Upper lobe of right lung (tissue), 1 donor: ENCODE results near the gene BCAT1. TPM values are rescaled to one million over a fixed set of nuclear protein-coding genes. Genes with fewer than 3 reads are reported as not detected.

Experiments used
- ATAC-seq: fragments of 200-7000 bp; cut with Tn5 transposase; one replicate; pipeline ENCODE4 v1.9.1; 2020; ENCODE audit warnings: mild to moderate bottlenecking, moderate library complexity
- DNase-seq: peaks from one replicate; pipeline ENCODE4 v3.0.0-alpha.2; 2020
- H3K27ac ChIP-seq: fragments of 200-600 bp; one replicate; pipeline ENCODE4 v1.8.0; 2022
- H3K27me3 ChIP-seq: fragments of 200-600 bp; one replicate; pipeline ENCODE4 v1.8.0; 2022; ENCODE audit warnings: mild to moderate bottlenecking
- H3K36me3 ChIP-seq: fragments of 200-600 bp; one replicate; pipeline ENCODE4 v1.8.0; 2022
- H3K4me1 ChIP-seq: fragments of 200-600 bp; one replicate; pipeline ENCODE4 v1.8.0; 2022
- H3K4me3 ChIP-seq: fragments of 200-600 bp; one replicate; pipeline ENCODE4 v1.8.0; 2022; ENCODE audit warnings: mild to moderate bottlenecking
- H3K9me3 ChIP-seq: fragments of 200-600 bp; one replicate; pipeline ENCODE4 v1.8.0; 2022
- CTCF ChIP-seq: fragments of 200-600 bp; IDR thresholded peaks from one replicate; pipeline ENCODE4 v1.8.0; 2022; ENCODE audit warnings: antibody characterized with exemption
- intact Hi-C: fragments of 100-400 bp; cut with DNase I; formaldehyde crosslinking; loops from one replicate; pipeline ENCODE4 v1.11.0; 2022
- total RNA-seq: library from RNA; stranded (reverse); fragmentation: NEBNext Ultra II Directional; extraction: Animal tissue kit (Norgen Biotek cat#: 25700); gene quantifications from one replicate; pipeline ENCODE4 v1.2.1, GENCODE V29; 2021
- donor health status: DM: no; HTN: yes; CAD: no; lungs with severe emphysema.

The BCAT1 gene
- total RNA-seq, 1 donor from 2014 or later, result 82.5 TPM

GRCh38 chr12:24864796-24865125, 84.1 kb downstream of the BCAT1 start:
- TF ChIP-seq CTCF, result no peak
- intact Hi-C loops, result no loop called here
- Histone ChIP-seq H3K27me3 (no peaks in the 10 kb centered on the region), H3K4me3 (no peak overlapping the region), H3K9me3 (no peaks in the 10 kb centered on the region), H3K4me1 (no peaks in the 10 kb centered on the region), H3K27ac (no peak overlapping the region), H3K36me3 (no peaks in the 10 kb centered on the region)
- no peak for ATAC-seq
- no peak for DNase-seq

- Histone ChIP-seq H3K4me1 (no peaks in the 10 kb centered on the region), H3K4me3 (no peak overlapping the region), H3K27me3 (no peaks in the 10 kb centered on the region), H3K36me3 (no peaks in the 10 kb centered on the region), H3K9me3 (no peaks in the 10 kb centered on the region), H3K27ac (peak overlapping the region; percentile 66)
- intact Hi-C loops, result no loop called here
- no peak for DNase-seq
- peak; percentile 96 for ATAC-seq
- no peak for TF ChIP-seq CTCF
Observed at GRCh38 chr12:24861766-24862540, 86.9 kb downstream of the BCAT1 start.

GRCh38 chr12:24860546-24860945, 88.4 kb downstream of the BCAT1 start:
- no peak for ATAC-seq
- intact Hi-C loops, result no loop called here
- no peak for TF ChIP-seq CTCF

GRCh38 chr12:24856541-24856940, 92.4 kb downstream of the BCAT1 start:
- Histone ChIP-seq H3K27ac (no peak overlapping the region), H3K27me3 (no peaks in the 10 kb centered on the region), H3K4me1 (no peaks in the 10 kb centered on the region), H3K4me3 (no peak overlapping the region), H3K36me3 (no peaks in the 10 kb centered on the region), H3K9me3 (no peaks in the 10 kb centered on the region)
- DNase-seq, result no peak
- intact Hi-C loops, result no loop called here
- no peak for ATAC-seq
- TF ChIP-seq CTCF, result no peak

More at GRCh38 chr12:24860546-24860945, 88.4 kb downstream of the BCAT1 start:
- Histone ChIP-seq H3K27me3 (no peaks in the 10 kb centered on the region), H3K4me3 (no peak overlapping the region), H3K4me1 (no peaks in the 10 kb centered on the region), H3K36me3 (no peaks in the 10 kb centered on the region), H3K9me3 (no peaks in the 10 kb centered on the region), H3K27ac (no peak overlapping the region)
- no peak for DNase-seq

GRCh38 chr12:24854908-24855307, 94.0 kb downstream of the BCAT1 start:
- H3K4me1 ChIP-seq, result no peaks in the 10 kb centered on the region
- no peak for DNase-seq
- H3K36me3 ChIP-seq, result no peaks in the 10 kb centered on the region
- H3K27ac ChIP-seq, result no peak overlapping the region
- no peaks in the 10 kb centered on the region for H3K27me3 ChIP-seq
- no peak overlapping the region for H3K4me3 ChIP-seq
- ATAC-seq, result no peak
- TF ChIP-seq CTCF, result no peak
- H3K9me3 ChIP-seq, result no peaks in the 10 kb centered on the region
- intact Hi-C loops, result no loop called here

GRCh38 chr12:24854017-24854416, 94.9 kb downstream of the BCAT1 start:
- intact Hi-C loops, result no loop called here
- TF ChIP-seq CTCF, result no peak
- H3K27me3 ChIP-seq, result no peaks in the 10 kb centered on the region
- H3K27ac ChIP-seq, result no peak overlapping the region
- no peak for DNase-seq
- H3K9me3 ChIP-seq, result no peaks in the 10 kb centered on the region
- no peaks in the 10 kb centered on the region for H3K36me3 ChIP-seq
- H3K4me3 ChIP-seq, result no peak overlapping the region
- no peaks in the 10 kb centered on the region for H3K4me1 ChIP-seq
- no peak for ATAC-seq
